ENCODE results near the gene CMSS1. TPM values are rescaled to one million over a fixed set of nuclear protein-coding genes. Genes with fewer than 3 reads are reported as not detected.

The CMSS1 gene
- polyA plus RNA-seq, 1 of the 3 experiments (the other 2 are of a cell fraction): 9.1 TPM

DNA sequence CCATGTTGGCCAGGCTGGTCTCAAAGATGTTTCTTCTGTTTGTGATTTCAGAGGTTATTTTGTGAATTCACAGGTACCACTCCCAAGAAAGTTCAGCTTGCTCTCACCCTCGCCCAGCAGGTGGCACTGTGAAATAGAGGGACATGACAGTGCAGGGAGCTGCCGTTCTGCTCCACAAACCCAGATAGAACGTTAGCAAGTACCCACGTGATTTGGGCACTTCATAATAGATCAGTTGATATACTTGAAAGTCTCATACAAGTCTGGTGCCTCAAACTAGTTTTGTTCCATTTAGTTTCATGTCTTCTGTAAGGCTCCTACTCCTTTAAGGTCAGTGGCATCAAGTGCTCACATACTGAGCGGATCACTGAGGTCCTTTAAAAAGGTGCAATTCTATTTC, 251.2 kb downstream of the CMSS1 start:
- DNase-seq: peak; percentile 73
- TF ChIP-seq, protein P1, sequence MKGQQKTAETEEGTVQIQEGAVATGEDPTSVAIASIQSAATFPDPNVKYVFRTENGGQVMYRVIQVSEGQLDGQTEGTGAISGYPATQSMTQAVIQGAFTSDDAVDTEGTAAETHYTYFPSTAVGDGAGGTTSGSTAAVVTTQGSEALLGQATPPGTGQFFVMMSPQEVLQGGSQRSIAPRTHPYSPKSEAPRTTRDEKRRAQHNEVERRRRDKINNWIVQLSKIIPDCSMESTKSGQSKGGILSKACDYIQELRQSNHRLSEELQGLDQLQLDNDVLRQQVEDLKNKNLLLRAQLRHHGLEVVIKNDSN (IDR thresholded peaks at IDR 0.05; ENCODE audit: borderline replicate concordance, low read depth): peak; percentile 67; the same call in 1 of the 2 replicates
- TF ChIP-seq, protein P2, sequence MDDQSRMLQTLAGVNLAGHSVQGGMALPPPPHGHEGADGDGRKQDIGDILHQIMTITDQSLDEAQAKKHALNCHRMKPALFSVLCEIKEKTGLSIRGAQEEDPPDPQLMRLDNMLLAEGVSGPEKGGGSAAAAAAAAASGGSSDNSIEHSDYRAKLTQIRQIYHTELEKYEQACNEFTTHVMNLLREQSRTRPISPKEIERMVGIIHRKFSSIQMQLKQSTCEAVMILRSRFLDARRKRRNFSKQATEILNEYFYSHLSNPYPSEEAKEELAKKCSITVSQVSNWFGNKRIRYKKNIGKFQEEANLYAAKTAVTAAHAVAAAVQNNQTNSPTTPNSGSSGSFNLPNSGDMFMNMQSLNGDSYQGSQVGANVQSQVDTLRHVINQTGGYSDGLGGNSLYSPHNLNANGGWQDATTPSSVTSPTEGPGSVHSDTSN (IDR thresholded peaks at IDR 0.05): no peak
- TF ChIP-seq MXI1 (IDR thresholded peaks at IDR 0.05; ENCODE audit: low read depth, low read length): peak; percentile 56
- TF ChIP-seq TAF1 (IDR thresholded peaks at IDR 0.05; ENCODE audit: borderline replicate concordance, low read depth, low read length): no peak
- no peak for TF ChIP-seq RXRA (IDR thresholded peaks at IDR 0.05; ENCODE audit: borderline replicate concordance, low read depth)
- TF ChIP-seq, protein P3, sequence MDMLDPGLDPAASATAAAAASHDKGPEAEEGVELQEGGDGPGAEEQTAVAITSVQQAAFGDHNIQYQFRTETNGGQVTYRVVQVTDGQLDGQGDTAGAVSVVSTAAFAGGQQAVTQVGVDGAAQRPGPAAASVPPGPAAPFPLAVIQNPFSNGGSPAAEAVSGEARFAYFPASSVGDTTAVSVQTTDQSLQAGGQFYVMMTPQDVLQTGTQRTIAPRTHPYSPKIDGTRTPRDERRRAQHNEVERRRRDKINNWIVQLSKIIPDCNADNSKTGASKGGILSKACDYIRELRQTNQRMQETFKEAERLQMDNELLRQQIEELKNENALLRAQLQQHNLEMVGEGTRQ (IDR thresholded peaks at IDR 0.05; ENCODE audit: borderline replicate concordance, low read depth, low read length): no peak
- TF ChIP-seq NRF1 (IDR thresholded peaks at IDR 0.05; ENCODE audit: low read depth, low read length): no peak
- no peak for TF ChIP-seq MEF2A (IDR thresholded peaks at IDR 0.05; ENCODE audit: borderline replicate concordance, low read depth)
- no peak for TF ChIP-seq YY1 (IDR thresholded peaks at IDR 0.05; ENCODE audit: low read depth)
- TF ChIP-seq GABPA (IDR thresholded peaks at IDR 0.05; ENCODE audit: low read depth): no peak
- no peak for TF ChIP-seq CHD2 (IDR thresholded peaks at IDR 0.05; ENCODE audit: low read length, partially characterized antibody)
- TF ChIP-seq NFIC (IDR thresholded peaks at IDR 0.05; ENCODE audit: borderline replicate concordance): no peak
- no peak for TF ChIP-seq FOXM1 (IDR thresholded peaks at IDR 0.05; ENCODE audit: low read depth)
- peak; percentile 91 for TF ChIP-seq RAD21 (IDR thresholded peaks at IDR 0.05; ENCODE audit: low read length)
- no peak for TF ChIP-seq POLR2AphosphoS5 (IDR thresholded peaks at IDR 0.05; ENCODE audit: low read depth, low read length)
- no peak for TF ChIP-seq JUND (IDR thresholded peaks at IDR 0.05)
- no peak for TF ChIP-seq TCF12 (IDR thresholded peaks at IDR 0.05)
- TF ChIP-seq, protein P4, sequence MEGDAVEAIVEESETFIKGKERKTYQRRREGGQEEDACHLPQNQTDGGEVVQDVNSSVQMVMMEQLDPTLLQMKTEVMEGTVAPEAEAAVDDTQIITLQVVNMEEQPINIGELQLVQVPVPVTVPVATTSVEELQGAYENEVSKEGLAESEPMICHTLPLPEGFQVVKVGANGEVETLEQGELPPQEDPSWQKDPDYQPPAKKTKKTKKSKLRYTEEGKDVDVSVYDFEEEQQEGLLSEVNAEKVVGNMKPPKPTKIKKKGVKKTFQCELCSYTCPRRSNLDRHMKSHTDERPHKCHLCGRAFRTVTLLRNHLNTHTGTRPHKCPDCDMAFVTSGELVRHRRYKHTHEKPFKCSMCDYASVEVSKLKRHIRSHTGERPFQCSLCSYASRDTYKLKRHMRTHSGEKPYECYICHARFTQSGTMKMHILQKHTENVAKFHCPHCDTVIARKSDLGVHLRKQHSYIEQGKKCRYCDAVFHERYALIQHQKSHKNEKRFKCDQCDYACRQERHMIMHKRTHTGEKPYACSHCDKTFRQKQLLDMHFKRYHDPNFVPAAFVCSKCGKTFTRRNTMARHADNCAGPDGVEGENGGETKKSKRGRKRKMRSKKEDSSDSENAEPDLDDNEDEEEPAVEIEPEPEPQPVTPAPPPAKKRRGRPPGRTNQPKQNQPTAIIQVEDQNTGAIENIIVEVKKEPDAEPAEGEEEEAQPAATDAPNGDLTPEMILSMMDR (IDR thresholded peaks at IDR 0.05): peak; percentile 83
- no peak for TF ChIP-seq FOXJ3 (CRISPR knock-in tag; IDR thresholded peaks at IDR 0.05)
- TF ChIP-seq FOSL2 (IDR thresholded peaks at IDR 0.05; ENCODE audit: borderline replicate concordance, low read depth): no peak
- no peak for TF ChIP-seq ELF1 (IDR thresholded peaks at IDR 0.05)
- TF ChIP-seq RCOR1 (IDR thresholded peaks at IDR 0.05; ENCODE audit: low read length): no peak
- TF ChIP-seq TEAD4 (IDR thresholded peaks at IDR 0.05; ENCODE audit: borderline replicate concordance, insufficient read depth): no peak
- TF ChIP-seq, protein P5, sequence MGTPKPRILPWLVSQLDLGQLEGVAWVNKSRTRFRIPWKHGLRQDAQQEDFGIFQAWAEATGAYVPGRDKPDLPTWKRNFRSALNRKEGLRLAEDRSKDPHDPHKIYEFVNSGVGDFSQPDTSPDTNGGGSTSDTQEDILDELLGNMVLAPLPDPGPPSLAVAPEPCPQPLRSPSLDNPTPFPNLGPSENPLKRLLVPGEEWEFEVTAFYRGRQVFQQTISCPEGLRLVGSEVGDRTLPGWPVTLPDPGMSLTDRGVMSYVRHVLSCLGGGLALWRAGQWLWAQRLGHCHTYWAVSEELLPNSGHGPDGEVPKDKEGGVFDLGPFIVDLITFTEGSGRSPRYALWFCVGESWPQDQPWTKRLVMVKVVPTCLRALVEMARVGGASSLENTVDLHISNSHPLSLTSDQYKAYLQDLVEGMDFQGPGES (IDR thresholded peaks at IDR 0.05; ENCODE audit: low read depth, low read length): no peak
- TF ChIP-seq, protein P6, sequence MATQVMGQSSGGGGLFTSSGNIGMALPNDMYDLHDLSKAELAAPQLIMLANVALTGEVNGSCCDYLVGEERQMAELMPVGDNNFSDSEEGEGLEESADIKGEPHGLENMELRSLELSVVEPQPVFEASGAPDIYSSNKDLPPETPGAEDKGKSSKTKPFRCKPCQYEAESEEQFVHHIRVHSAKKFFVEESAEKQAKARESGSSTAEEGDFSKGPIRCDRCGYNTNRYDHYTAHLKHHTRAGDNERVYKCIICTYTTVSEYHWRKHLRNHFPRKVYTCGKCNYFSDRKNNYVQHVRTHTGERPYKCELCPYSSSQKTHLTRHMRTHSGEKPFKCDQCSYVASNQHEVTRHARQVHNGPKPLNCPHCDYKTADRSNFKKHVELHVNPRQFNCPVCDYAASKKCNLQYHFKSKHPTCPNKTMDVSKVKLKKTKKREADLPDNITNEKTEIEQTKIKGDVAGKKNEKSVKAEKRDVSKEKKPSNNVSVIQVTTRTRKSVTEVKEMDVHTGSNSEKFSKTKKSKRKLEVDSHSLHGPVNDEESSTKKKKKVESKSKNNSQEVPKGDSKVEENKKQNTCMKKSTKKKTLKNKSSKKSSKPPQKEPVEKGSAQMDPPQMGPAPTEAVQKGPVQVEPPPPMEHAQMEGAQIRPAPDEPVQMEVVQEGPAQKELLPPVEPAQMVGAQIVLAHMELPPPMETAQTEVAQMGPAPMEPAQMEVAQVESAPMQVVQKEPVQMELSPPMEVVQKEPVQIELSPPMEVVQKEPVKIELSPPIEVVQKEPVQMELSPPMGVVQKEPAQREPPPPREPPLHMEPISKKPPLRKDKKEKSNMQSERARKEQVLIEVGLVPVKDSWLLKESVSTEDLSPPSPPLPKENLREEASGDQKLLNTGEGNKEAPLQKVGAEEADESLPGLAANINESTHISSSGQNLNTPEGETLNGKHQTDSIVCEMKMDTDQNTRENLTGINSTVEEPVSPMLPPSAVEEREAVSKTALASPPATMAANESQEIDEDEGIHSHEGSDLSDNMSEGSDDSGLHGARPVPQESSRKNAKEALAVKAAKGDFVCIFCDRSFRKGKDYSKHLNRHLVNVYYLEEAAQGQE (IDR thresholded peaks at IDR 0.05; ENCODE audit: low read depth, low read length): no peak

More for the DNA sequence above, 251.2 kb downstream of the CMSS1 start:
- CTCF ChIA-PET: interaction anchor here (0.5 to 10.4 kb wide), 67 partner anchors 9 to 266 kb away, joined by 3 to 116 read pairs (median 4); partner anchors contain the start of genes NIT2 and TBC1D23
- Histone ChIP-seq H3K9me3 (no peaks in the 10 kb centered on the region), H3K36me3 (replicated peaks in 1 of 2; ENCODE audit: control insufficient read depth in 1 of 2, insufficient read depth in 2 of 2, low read length in 1 of 2) (no peaks in the 10 kb centered on the region), H3K4me1 (ENCODE audit: control insufficient read depth in 1 of 2, insufficient read depth in 2 of 2, low read depth in 1 of 2, low read length in 1 of 2) (peaks cover 0 to 8% of the 10 kb centered on the region in 2 experiments; a peak in 1 of 4 replicates), H2AFZ (ENCODE audit: low read depth) (no peak overlapping the region), H3K27ac (ENCODE audit: low read depth in 2 of 2, low read length in 1 of 2) (no peak overlapping the region), H3K9ac (no peak overlapping the region), H3F3A (replicated peaks; ENCODE audit: insufficient read depth) (no peaks in the 10 kb centered on the region), H4K20me1 (ENCODE audit: insufficient read depth) (no peaks in the 10 kb centered on the region), H3K9me2 (no peaks in the 10 kb centered on the region), H3K4me3 (ENCODE audit: low read depth in 2 of 2, low read length in 1 of 2) (no peak overlapping the region; a peak in 1 of 4 replicates), H3K27me3 (ENCODE audit: insufficient read depth) (no peaks in the 10 kb centered on the region), H3K79me2 (ENCODE audit: insufficient read depth) (no peaks in the 10 kb centered on the region), H3K4me2 (no peak overlapping the region)
- POLR2A ChIA-PET: interaction anchor here (0.9 to 1.0 kb wide), 2 partner anchors 185 to 192 kb away, joined by 3 to 4 read pairs; partner anchors contain the start of gene TBC1D23
- WGBS (ENCODE audit: low lambda C conversion rate): 20% methylated on average over 5 of the region's 5 CpGs

Data from SK-N-SH (cell line).